ENCODE measurements around the gene DLX3.

The DLX3 gene

DNA sequence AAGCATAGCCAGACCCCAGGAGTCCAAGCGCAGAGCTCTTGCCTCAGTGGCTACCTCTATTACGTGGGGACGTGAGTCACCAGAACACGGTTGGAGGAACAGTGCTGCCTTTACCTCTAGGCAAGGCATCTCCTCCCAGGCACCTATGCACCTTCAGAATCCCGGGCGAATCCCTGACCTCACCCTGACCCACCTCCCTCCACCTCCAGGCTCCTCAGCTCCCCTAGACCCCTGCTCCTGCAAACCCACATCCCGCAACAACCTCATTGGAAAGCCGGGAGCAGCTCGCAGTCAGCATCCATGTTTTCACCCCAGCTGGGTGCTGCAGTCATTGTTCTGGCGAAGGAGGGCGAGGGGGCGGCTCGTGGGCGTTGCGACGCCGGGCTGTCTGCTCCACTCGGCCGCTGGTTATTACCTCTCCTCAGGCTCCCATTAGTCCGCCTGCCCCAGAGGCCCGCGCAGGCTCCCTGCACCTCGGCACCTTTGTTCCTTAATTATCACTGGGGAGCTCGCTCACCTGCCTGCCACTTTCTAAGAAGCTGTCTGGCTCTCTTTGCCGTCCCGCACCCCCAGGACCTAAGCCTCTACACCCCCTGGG is 50.7 kb downstream of the DLX3 start:
- no peak overlapping the region for H3K4me3 ChIP-seq (ENCODE audit: low read length)
- no peaks in the 10 kb centered on the region for H3K36me3 ChIP-seq (ENCODE audit: insufficient read depth, low read length)
- H2AFZ ChIP-seq (ENCODE audit: low read depth, low read length): no peak overlapping the region
- no peaks in the 10 kb centered on the region for H3K4me1 ChIP-seq (ENCODE audit: insufficient read depth, low read length)
- no peaks in the 10 kb centered on the region for H3K9me3 ChIP-seq (ENCODE audit: low read length)
- peaks cover 47% of the 10 kb centered on the region for H3K27me3 ChIP-seq (ENCODE audit: insufficient read depth, low read length)

GRCh38 chr17:49942947-49943346 is 52.1 kb downstream of the DLX3 start:
- Histone ChIP-seq H2AFZ (ENCODE audit: low read depth, low read length) (no peak overlapping the region), H3K27me3 (ENCODE audit: insufficient read depth, low read length) (peaks cover 36% of the 10 kb centered on the region), H3K4me3 (ENCODE audit: low read length) (no peak overlapping the region), H3K4me1 (ENCODE audit: insufficient read depth, low read length) (no peaks in the 10 kb centered on the region), H3K36me3 (ENCODE audit: insufficient read depth, low read length) (no peaks in the 10 kb centered on the region), H3K9me3 (ENCODE audit: low read length) (no peaks in the 10 kb centered on the region)

- no peaks in the 10 kb centered on the region for H3K9me3 ChIP-seq (ENCODE audit: low read length)
- H3K27me3 ChIP-seq (ENCODE audit: insufficient read depth, low read length): peaks cover 33% of the 10 kb centered on the region
These were observed 53.6 kb downstream of the DLX3 start for GRCh38 chr17:49941427-49941826.

More at GRCh38 chr17:49941427-49941826, 53.6 kb downstream of the DLX3 start:
- H3K4me1 ChIP-seq (ENCODE audit: insufficient read depth, low read length): no peaks in the 10 kb centered on the region
- H3K4me3 ChIP-seq (ENCODE audit: low read length): no peak overlapping the region
- no peaks in the 10 kb centered on the region for H3K36me3 ChIP-seq (ENCODE audit: insufficient read depth, low read length)
- H2AFZ ChIP-seq (ENCODE audit: low read depth, low read length): no peak overlapping the region

Measured in neuron (in vitro differentiated cells).